ENCODE results near the gene LUZP2. TPM values are rescaled to one million over a fixed set of nuclear protein-coding genes. Genes with fewer than 3 reads are reported as not detected.
"Not testable (repeated sequence)": the region's sequence is repeated elsewhere in the genome, so short reads cannot be mapped to it uniquely, and the experiment has no call there.

The LUZP2 gene
- total RNA-seq, 1 experiment from 2014 or later, result 3.8 TPM

DNA sequence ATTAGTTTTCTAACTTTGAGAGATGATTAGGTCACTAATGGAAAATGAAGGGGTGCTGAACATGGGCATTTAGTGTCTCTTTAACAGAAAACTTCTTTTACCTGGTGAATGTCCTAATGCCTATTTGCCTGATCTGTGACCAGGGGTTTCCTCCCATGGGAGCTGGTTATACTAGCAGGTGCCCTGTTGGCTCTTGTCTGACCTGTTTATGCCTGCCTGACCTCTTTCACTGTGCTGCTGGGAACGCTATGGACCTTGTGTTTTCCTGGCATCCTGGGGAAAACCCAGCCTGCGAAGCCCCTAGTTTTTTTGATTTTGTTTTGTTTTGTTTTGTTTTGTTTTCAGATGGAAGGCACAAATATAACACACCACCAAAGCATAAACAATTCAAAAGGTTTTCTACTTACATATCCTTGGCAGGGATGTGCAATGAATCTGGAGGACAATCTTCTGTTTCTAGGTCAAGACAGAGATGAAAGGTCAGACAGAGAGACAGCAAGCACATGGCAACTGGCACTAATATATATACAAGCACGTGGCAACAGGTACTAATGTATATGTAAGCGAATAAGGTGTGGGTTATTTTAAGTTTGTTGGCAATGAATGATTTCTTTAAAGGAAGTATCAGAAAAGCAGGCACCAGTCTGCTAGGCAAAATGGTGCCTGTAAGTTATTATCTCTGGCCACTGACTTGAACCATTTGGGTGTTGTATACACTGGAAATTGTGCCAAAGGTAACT, 390.2 kb downstream of the LUZP2 start:
- Mint-ChIP-seq H3K27ac (no peak overlapping the region), H3K4me1 (no peaks in the 10 kb centered on the region)
- no peak for DNase-seq (ENCODE audit: low spot score)

DNA sequence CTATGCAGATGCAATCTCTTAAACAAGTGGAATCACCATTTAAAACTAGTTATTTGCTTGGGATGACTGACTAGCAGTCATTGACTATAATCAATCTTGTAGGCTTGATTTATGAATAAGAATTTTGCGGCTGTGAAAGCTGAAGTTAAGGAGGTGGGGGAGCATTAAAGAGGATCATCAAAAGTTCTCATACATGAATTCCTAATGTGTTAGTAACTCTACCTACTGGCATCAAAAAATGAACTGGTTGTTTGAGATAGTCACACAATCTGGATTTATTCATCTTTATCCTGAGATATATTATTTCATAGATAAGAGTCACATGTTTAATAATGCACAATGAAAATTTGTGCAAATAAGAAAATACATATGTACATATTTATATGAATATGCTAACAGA, 393.6 kb downstream of the LUZP2 start:
- Mint-ChIP-seq H3K4me1 (no peaks in the 10 kb centered on the region), H3K36me3 (no peaks in the 10 kb centered on the region), H3K9me3 (peaks cover 2% of the 10 kb centered on the region), H3K4me3 (no peak overlapping the region), H3K27me3 (ENCODE audit: low read depth) (no peaks in the 10 kb centered on the region), H3K27ac (no peak overlapping the region)
- TF ChIP-seq, protein P1, sequence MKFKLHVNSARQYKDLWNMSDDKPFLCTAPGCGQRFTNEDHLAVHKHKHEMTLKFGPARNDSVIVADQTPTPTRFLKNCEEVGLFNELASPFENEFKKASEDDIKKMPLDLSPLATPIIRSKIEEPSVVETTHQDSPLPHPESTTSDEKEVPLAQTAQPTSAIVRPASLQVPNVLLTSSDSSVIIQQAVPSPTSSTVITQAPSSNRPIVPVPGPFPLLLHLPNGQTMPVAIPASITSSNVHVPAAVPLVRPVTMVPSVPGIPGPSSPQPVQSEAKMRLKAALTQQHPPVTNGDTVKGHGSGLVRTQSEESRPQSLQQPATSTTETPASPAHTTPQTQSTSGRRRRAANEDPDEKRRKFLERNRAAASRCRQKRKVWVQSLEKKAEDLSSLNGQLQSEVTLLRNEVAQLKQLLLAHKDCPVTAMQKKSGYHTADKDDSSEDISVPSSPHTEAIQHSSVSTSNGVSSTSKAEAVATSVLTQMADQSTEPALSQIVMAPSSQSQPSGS (CRISPR knock-in tag; IDR thresholded peaks at IDR 0.05; ENCODE audit: borderline replicate concordance, low read depth), result no peak
- TF ChIP-seq ESRRA (CRISPR knock-in tag; IDR thresholded peaks at IDR 0.05; ENCODE audit: borderline replicate concordance), result no peak
- TF ChIP-seq, protein P2, sequence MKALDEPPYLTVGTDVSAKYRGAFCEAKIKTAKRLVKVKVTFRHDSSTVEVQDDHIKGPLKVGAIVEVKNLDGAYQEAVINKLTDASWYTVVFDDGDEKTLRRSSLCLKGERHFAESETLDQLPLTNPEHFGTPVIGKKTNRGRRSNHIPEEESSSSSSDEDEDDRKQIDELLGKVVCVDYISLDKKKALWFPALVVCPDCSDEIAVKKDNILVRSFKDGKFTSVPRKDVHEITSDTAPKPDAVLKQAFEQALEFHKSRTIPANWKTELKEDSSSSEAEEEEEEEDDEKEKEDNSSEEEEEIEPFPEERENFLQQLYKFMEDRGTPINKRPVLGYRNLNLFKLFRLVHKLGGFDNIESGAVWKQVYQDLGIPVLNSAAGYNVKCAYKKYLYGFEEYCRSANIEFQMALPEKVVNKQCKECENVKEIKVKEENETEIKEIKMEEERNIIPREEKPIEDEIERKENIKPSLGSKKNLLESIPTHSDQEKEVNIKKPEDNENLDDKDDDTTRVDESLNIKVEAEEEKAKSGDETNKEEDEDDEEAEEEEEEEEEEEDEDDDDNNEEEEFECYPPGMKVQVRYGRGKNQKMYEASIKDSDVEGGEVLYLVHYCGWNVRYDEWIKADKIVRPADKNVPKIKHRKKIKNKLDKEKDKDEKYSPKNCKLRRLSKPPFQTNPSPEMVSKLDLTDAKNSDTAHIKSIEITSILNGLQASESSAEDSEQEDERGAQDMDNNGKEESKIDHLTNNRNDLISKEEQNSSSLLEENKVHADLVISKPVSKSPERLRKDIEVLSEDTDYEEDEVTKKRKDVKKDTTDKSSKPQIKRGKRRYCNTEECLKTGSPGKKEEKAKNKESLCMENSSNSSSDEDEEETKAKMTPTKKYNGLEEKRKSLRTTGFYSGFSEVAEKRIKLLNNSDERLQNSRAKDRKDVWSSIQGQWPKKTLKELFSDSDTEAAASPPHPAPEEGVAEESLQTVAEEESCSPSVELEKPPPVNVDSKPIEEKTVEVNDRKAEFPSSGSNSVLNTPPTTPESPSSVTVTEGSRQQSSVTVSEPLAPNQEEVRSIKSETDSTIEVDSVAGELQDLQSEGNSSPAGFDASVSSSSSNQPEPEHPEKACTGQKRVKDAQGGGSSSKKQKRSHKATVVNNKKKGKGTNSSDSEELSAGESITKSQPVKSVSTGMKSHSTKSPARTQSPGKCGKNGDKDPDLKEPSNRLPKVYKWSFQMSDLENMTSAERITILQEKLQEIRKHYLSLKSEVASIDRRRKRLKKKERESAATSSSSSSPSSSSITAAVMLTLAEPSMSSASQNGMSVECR (CRISPR knock-in tag; IDR thresholded peaks at IDR 0.05; ENCODE audit: borderline replicate concordance), result no peak
- no peak for TF ChIP-seq JAZF1 (CRISPR knock-in tag; IDR thresholded peaks at IDR 0.05)
- TF ChIP-seq, protein P3, sequence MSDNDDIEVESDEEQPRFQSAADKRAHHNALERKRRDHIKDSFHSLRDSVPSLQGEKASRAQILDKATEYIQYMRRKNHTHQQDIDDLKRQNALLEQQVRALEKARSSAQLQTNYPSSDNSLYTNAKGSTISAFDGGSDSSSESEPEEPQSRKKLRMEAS (CRISPR knock-in tag; IDR thresholded peaks at IDR 0.05), result no peak
- no peak for TF ChIP-seq TEAD1 (CRISPR knock-in tag; IDR thresholded peaks at IDR 0.05)
- TF ChIP-seq ZNF121 (CRISPR knock-in tag; IDR thresholded peaks at IDR 0.05), result no peak
- TF ChIP-seq GTF2I (CRISPR knock-in tag; conservative IDR thresholded peaks at IDR 0.05), result no peak
- TF ChIP-seq SMAD4 (CRISPR knock-in tag; IDR thresholded peaks at IDR 0.05), result no peak
- POLR2A ChIA-PET, result no interaction called here
- CTCF ChIA-PET, result no interaction called here
- DNase-seq (ENCODE audit: low spot score) (no peak), ATAC-seq (no peak)

More for the DNA sequence above, 390.2 kb downstream of the LUZP2 start:
- no peak for TF ChIP-seq TP53 (CRISPR knock-in tag; IDR thresholded peaks at IDR 0.05)
- TF ChIP-seq GTF2I (CRISPR knock-in tag; conservative IDR thresholded peaks at IDR 0.05), result no peak
- TF ChIP-seq CREB1 (CRISPR knock-in tag; IDR thresholded peaks at IDR 0.05), result no peak
- TF ChIP-seq ELF4 (CRISPR knock-in tag; IDR thresholded peaks at IDR 0.05; ENCODE audit: low read depth), result no peak
- no peak for TF ChIP-seq ZNF416 (CRISPR knock-in tag; IDR thresholded peaks at IDR 0.05)
- no peak for TF ChIP-seq ZBTB21 (CRISPR knock-in tag; IDR thresholded peaks at IDR 0.05; ENCODE audit: borderline replicate concordance)
- TF ChIP-seq JAZF1 (CRISPR knock-in tag; IDR thresholded peaks at IDR 0.05), result no peak
- no peak for TF ChIP-seq SOX15 (CRISPR knock-in tag; IDR thresholded peaks at IDR 0.05)
- TF ChIP-seq FOXP1 (CRISPR knock-in tag; IDR thresholded peaks at IDR 0.05; ENCODE audit: borderline replicate concordance), result no peak
- no peak for TF ChIP-seq ZNF263 (CRISPR knock-in tag; IDR thresholded peaks at IDR 0.05; ENCODE audit: low read depth)
- no peak for TF ChIP-seq NR2C2 (CRISPR knock-in tag; IDR thresholded peaks at IDR 0.05)
- no peak for TF ChIP-seq NFATC4 (CRISPR knock-in tag; IDR thresholded peaks at IDR 0.05)
- no peak for TF ChIP-seq MYBL2 (CRISPR knock-in tag; IDR thresholded peaks at IDR 0.05)
- TF ChIP-seq KAT7 (CRISPR knock-in tag; IDR thresholded peaks at IDR 0.05; ENCODE audit: borderline replicate concordance), result no peak
- ChIA-PET CTCF (no interaction called here), POLR2A (no interaction called here)
- no peak for ATAC-seq
- no peaks in the 10 kb centered on the region for H3K27me3 Mint-ChIP-seq (ENCODE audit: low read depth)
- no peaks in the 10 kb centered on the region for H3K9me3 Mint-ChIP-seq
- no peak overlapping the region for H3K4me3 Mint-ChIP-seq
- no peaks in the 10 kb centered on the region for H3K36me3 Mint-ChIP-seq

DNA sequence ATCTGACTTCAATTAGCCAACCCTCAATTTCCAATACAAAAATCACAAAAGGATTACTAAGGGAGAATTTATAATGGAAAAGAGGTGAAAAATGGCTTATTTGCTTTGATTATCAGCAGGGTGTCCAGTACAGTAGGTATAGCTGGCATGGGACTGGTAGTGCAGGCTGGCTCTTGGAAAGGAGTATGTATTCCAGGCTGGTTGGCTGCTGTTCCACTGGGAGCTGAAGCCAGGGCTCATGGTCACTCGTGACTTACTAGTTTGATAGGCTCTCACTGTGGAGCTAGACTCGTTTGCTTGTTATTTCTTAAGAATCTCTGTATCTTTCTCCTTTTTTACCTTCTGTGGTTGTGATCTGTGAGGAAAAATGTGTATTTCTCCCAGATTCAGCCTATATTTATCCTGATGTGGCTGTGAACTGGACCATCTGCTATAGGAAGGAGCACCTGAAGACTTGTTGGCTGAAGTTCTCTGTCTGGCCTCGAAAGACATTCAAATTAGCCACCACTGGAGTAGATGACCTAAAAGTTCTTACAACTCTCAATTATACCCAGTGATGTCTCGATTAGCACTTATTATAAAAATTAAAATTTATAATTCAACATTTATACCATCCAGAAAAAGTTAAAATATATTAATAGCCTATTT, 395.1 kb downstream of the LUZP2 start:
- H3K9me3 Mint-ChIP-seq; H3K36me3 Mint-ChIP-seq; CTCF ChIA-PET; H3K4me3 Mint-ChIP-seq; H3K27me3 Mint-ChIP-seq (ENCODE audit: low read depth); POLR2A ChIA-PET; H3K4me1 Mint-ChIP-seq; DNase-seq (ENCODE audit: low spot score); H3K27ac Mint-ChIP-seq; ATAC-seq: not testable (repeated sequence)
